ENCODE measurements around the gene RYR1.

DNA sequence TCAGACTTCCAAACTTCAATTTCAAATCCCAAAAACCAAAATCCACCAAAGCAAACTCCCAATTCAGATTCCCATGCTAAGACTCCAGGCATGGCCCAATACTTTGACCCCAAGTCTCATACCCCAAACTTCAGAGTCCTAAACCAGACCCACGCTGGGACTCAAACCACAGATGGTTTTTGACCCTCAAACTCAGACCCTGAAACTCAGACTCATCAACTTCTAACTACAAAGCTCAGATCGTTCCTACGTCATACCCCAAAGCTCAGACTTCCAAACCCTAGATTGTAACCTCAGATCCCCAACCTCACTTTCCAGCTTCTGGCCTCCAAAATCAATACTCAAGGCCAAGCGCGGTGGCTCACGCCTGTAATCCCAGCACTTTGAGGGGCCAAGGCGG lies 11.9 kb downstream of the RYR1 start:
- TF ChIP-seq EZH2 (IDR thresholded peaks at IDR 0.05), result no peak
- TF ChIP-seq, protein P1, sequence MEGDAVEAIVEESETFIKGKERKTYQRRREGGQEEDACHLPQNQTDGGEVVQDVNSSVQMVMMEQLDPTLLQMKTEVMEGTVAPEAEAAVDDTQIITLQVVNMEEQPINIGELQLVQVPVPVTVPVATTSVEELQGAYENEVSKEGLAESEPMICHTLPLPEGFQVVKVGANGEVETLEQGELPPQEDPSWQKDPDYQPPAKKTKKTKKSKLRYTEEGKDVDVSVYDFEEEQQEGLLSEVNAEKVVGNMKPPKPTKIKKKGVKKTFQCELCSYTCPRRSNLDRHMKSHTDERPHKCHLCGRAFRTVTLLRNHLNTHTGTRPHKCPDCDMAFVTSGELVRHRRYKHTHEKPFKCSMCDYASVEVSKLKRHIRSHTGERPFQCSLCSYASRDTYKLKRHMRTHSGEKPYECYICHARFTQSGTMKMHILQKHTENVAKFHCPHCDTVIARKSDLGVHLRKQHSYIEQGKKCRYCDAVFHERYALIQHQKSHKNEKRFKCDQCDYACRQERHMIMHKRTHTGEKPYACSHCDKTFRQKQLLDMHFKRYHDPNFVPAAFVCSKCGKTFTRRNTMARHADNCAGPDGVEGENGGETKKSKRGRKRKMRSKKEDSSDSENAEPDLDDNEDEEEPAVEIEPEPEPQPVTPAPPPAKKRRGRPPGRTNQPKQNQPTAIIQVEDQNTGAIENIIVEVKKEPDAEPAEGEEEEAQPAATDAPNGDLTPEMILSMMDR (IDR thresholded peaks at IDR 0.05 in 2 of 3, conservative IDR thresholded peaks at IDR 0.05 in 1 of 3; ENCODE audit: borderline replicate concordance in 1 of 3, insufficient read depth in 1 of 3, low read depth in 2 of 3, low read length in 2 of 3), result no peak
- TF ChIP-seq EZH2phosphoT487 (IDR thresholded peaks at IDR 0.05; ENCODE audit: borderline replicate concordance), result no peak
- TF ChIP-seq YY1 (IDR thresholded peaks at IDR 0.05; ENCODE audit: extremely low read depth, insufficient replicate concordance, low read depth, low read length), result no peak
- no peak for TF ChIP-seq POLR2AphosphoS5 (IDR thresholded peaks at IDR 0.05; ENCODE audit: low read depth, low read length)
- no peak for TF ChIP-seq SP1 (IDR thresholded peaks at IDR 0.05; ENCODE audit: low read depth)
- no peak for TF ChIP-seq JUND (IDR thresholded peaks at IDR 0.05)
- no peak for TF ChIP-seq CEBPB (IDR thresholded peaks at IDR 0.05; ENCODE audit: low read depth)
- TF ChIP-seq, protein P2, sequence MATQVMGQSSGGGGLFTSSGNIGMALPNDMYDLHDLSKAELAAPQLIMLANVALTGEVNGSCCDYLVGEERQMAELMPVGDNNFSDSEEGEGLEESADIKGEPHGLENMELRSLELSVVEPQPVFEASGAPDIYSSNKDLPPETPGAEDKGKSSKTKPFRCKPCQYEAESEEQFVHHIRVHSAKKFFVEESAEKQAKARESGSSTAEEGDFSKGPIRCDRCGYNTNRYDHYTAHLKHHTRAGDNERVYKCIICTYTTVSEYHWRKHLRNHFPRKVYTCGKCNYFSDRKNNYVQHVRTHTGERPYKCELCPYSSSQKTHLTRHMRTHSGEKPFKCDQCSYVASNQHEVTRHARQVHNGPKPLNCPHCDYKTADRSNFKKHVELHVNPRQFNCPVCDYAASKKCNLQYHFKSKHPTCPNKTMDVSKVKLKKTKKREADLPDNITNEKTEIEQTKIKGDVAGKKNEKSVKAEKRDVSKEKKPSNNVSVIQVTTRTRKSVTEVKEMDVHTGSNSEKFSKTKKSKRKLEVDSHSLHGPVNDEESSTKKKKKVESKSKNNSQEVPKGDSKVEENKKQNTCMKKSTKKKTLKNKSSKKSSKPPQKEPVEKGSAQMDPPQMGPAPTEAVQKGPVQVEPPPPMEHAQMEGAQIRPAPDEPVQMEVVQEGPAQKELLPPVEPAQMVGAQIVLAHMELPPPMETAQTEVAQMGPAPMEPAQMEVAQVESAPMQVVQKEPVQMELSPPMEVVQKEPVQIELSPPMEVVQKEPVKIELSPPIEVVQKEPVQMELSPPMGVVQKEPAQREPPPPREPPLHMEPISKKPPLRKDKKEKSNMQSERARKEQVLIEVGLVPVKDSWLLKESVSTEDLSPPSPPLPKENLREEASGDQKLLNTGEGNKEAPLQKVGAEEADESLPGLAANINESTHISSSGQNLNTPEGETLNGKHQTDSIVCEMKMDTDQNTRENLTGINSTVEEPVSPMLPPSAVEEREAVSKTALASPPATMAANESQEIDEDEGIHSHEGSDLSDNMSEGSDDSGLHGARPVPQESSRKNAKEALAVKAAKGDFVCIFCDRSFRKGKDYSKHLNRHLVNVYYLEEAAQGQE (IDR thresholded peaks at IDR 0.05; ENCODE audit: low read depth), result no peak
- no peak for TF ChIP-seq POLR2A (IDR thresholded peaks at IDR 0.05; ENCODE audit: borderline replicate concordance, extremely low read depth, insufficient read depth, insufficient read length)
- TF ChIP-seq, protein P3, sequence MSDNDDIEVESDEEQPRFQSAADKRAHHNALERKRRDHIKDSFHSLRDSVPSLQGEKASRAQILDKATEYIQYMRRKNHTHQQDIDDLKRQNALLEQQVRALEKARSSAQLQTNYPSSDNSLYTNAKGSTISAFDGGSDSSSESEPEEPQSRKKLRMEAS (IDR thresholded peaks at IDR 0.05), result no peak
- no peak for TF ChIP-seq SIN3A (IDR thresholded peaks at IDR 0.05; ENCODE audit: low read depth)

Data from HCT116 (cell line).